Measurements from ENCODE around the gene YBEY.
"Not testable (repeated sequence)": the region's sequence is repeated elsewhere in the genome, so short reads cannot be mapped to it uniquely, and the experiment has no call there.

The YBEY gene

GRCh38 chr21:46285761-46286647, at the start of gene YBEY:
Gene YBEY, plus strand, starts transcription at chr21:46286342. Its CDS starts 572 bp downstream, at chr21:46286914.
- TF ChIP-seq CTCF (IDR thresholded peaks at IDR 0.05; ENCODE audit: extremely low read depth, missing control alignments), result peak; percentile 17
- DNase-seq (ENCODE audit: low spot score), result peak; percentile 99

DNA sequence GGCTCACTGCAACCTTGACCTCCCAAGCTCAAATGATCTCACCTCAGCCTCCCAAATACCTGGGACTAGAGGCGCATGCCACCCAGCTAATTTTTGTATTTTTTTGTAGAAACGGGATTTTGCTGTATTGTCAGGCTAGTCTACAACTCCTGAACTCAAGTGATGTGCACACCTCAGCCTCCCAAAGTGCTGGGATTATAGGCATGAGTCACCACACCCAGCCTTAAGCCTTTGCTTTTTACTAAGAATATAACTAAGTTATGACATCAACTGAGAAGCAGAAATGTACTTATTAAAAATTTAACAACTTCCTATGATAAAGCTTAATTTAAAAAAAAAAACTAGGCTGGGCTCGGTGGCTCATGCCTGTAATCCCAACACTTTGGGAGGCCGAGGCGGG, 48.7 kb upstream of the YBEY start:
- DNase-seq (ENCODE audit: low spot score), result no peak
- no peak for TF ChIP-seq CTCF (IDR thresholded peaks at IDR 0.05; ENCODE audit: extremely low read depth, missing control alignments)

DNA sequence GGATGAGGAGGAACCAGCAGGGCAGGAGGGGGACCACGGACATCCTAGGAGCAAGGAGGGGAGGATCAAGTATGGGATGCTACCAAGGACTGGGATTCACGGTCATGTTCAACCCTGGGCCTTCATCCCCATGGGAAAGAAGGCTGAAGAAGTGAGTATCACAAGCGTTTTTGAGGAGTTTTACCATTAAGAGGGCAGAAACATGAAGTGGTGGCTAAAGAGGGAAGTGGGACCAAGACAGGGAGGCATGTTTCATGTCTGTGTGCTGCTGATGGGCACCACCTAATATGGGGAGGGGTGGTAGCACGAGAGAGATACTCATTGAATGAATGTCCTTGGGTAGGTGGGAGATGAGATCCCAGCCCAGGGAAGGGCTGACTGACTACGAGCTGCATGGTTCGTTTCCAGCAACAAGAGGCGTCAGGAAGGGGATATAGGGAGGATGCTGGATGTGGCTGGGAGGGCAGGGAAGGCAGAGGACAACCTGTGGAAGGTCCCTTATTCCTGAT, 46.3 kb upstream of the YBEY start:
- no peak for DNase-seq (ENCODE audit: low spot score)
- no peak for TF ChIP-seq CTCF (IDR thresholded peaks at IDR 0.05; ENCODE audit: extremely low read depth, missing control alignments)

- not testable (repeated sequence) for DNase-seq (ENCODE audit: low spot score)
Observed at GRCh38 chr21:46241577-46241976, 44.6 kb upstream of the YBEY start.

DNA sequence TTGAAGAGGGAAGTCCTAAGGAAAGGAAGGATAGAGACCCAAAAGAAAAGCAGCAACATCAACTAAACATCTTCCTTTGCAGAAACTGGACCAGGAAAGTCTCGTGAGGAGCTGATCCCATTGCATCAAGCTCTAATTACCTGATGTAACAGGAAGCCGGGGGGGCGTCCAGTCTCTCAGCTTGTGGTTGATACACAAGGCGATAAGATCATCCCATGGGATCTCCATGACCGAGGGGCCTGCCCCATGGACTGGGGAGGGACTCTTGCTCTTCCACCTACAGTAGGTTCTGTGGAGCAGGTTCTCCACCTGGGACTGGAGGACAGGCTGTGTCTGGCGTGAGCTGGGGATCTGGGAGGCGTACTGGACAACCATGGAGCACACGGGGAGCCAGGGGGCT, 42.8 kb upstream of the YBEY start:
- no peak for TF ChIP-seq CTCF (IDR thresholded peaks at IDR 0.05; ENCODE audit: extremely low read depth, missing control alignments)
- no peak for DNase-seq (ENCODE audit: low spot score)

- no peak for TF ChIP-seq CTCF (IDR thresholded peaks at IDR 0.05; ENCODE audit: extremely low read depth, missing control alignments)
- DNase-seq (ENCODE audit: low spot score), result no peak
Observed at GRCh38 chr21:46243960-46244361, 42.2 kb upstream of the YBEY start.

GRCh38 chr21:46244602-46245001, 41.5 kb upstream of the YBEY start:
- no peak for DNase-seq (ENCODE audit: low spot score)
- TF ChIP-seq CTCF (IDR thresholded peaks at IDR 0.05; ENCODE audit: extremely low read depth, missing control alignments), result no peak
